Fibroblast of lung (primary cell): ENCODE data around the gene HIVEP1.

Experiments used
- EZH2 ChIP-seq: IDR thresholded peaks from 2 replicates; pipeline ENCODE4 v1.5.1; 2012; ENCODE audit warnings: low read length, control low read depth, mild to moderate bottlenecking; ENCODE audit errors: missing control alignments
- TF ChIP-seq, protein P1 (sequence below), 2 donors: IDR thresholded peaks in 1 of 2; conservative IDR thresholded peaks in 1 of 2; 1 replicate in 1 of 2; 2 replicates in 1 of 2; pipeline ENCODE4 v1.5.1; 2011 to 2012; ENCODE audit warnings: low read length in 2 of 2, control low read depth in 1 of 2, inconsistent platforms in 1 of 2, low read depth in 1 of 2, mild to moderate bottlenecking in 1 of 2

DNA sequence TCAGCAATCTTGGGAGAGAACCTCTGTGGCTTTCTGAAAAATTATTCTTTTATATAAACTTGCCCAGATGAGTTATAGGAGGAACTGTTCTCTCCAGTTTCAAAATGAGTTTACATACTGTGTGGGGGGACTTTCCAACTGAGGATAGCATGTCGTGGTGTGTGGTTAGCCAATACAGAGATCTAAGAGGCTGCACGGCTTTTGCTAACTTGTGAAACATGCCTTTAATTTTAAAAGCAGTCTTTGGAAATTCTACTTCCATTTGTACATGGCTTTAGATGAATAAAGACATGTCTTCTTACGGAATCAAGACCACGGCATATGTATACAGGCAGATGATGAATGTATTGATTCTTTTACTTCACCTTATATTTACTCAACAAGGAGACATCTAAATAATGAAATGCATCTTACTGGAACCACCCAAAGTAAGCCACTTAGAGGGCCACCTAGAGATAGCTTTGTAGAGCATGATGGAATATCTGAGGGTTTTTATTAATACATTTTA, 39.8 kb downstream of the HIVEP1 start:
- TF ChIP-seq EZH2: no peak
- TF ChIP-seq, protein P1, sequence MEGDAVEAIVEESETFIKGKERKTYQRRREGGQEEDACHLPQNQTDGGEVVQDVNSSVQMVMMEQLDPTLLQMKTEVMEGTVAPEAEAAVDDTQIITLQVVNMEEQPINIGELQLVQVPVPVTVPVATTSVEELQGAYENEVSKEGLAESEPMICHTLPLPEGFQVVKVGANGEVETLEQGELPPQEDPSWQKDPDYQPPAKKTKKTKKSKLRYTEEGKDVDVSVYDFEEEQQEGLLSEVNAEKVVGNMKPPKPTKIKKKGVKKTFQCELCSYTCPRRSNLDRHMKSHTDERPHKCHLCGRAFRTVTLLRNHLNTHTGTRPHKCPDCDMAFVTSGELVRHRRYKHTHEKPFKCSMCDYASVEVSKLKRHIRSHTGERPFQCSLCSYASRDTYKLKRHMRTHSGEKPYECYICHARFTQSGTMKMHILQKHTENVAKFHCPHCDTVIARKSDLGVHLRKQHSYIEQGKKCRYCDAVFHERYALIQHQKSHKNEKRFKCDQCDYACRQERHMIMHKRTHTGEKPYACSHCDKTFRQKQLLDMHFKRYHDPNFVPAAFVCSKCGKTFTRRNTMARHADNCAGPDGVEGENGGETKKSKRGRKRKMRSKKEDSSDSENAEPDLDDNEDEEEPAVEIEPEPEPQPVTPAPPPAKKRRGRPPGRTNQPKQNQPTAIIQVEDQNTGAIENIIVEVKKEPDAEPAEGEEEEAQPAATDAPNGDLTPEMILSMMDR (conservative IDR thresholded peaks at IDR 0.05 in 1 of 2, IDR thresholded peaks at IDR 0.05 in 1 of 2; ENCODE audit: low read depth in 1 of 2, low read length in 2 of 2): no peak
